Limb (tissue), 2 donors: ENCODE measurements around the gene FASN.
A peak's percentile ranks its signal among the peaks of the same experiment; 100 is the strongest.
"Not testable (repeated sequence)": the region's sequence is repeated elsewhere in the genome, so short reads cannot be mapped to it uniquely, and the experiment has no call there.

Experiments used
- DNase-seq, 2 donors: peaks; one replicate each; pipeline ENCODE4 v3.0.0-alpha.2; 2016; ENCODE audit errors: extremely low spot score in 2 of 2

The FASN gene

DNA sequence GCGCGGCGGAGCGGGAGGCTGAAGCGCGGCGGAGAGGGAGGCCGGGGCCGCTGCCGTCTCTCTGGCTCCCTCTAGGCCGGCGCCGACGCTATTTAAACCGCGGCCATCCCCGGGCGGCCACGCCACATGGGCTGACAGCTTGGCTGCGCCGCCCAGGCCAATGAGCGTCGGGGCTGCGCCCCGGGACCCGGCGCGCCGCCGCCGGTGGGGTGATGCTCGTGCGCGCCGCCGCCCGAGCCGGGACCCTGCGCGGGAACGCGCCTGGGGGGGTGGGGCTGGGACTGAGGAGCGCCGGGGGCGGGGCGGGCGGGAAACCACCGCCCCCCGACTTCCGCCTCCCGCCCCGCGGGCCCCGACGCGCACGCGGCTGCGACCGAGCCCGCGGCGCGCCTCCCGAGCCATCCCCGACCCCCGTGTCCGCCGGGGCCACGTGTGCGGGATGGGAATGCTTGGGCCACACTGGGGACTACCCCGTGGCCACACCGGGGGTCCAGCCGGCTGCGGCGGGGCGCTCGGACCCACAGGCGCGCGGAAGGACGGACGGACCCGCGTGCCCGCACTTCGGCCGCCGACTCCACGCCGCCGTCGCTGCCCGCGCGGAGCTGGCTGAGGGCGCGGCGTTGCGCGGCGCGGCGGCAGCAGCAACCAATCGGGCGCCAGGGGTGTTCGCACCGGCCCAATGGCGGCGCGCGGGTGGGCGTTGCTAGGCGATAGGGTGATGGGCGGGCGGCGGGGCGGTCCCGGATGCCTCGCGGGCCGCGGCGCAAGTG, at the start of gene FASN:
FASN (minus strand) TSS at position 68 of the 770 bp plus-strand sequence. CDS start 1,791 bp downstream, outside the sequence.
- DNase-seq, result peak; percentile 94 to 97

DNA sequence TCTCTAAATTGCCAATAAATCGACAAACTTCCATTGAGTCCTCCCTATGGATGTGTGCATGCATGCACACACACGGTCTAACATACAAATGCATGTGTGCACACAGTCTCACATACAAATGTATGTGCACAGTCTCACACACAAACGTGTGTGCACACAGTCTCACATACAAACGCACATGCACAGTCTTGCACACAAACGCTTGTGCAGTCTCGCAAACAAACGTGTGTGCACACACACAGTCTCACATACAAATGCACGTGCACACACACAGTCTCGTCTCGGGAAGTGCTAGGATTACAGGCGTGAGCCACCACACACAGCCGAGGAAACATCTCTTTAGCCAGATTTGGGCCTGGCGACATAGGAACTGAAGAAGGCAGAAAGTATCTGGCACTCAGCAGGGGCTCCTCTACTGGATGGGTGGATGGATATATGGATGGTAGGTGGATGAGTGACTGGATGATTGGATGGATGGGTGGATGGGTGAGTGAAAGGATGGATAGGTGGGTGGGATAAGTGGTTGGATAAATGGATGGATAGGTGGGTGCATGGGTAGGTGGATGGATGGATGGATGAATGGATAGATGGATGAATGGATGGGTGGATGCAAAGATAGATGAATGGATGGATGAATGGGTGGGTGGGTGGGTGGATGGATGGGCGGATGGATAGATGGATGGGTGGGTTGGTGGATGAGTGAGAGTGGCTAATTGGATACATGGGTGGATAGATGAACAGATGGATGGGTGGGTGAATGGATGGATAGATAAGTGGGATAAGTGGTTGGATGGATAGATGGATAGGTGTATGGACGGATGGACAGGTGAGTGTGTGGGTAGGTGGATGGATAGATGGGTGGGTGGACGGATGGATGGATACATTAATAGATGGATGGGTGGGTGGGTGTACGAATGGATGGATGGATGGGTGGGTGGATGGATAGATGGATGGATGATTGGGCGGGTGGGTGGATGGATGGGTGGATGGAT, 48.9 kb upstream of the FASN start:
- no peak for DNase-seq

DNA sequence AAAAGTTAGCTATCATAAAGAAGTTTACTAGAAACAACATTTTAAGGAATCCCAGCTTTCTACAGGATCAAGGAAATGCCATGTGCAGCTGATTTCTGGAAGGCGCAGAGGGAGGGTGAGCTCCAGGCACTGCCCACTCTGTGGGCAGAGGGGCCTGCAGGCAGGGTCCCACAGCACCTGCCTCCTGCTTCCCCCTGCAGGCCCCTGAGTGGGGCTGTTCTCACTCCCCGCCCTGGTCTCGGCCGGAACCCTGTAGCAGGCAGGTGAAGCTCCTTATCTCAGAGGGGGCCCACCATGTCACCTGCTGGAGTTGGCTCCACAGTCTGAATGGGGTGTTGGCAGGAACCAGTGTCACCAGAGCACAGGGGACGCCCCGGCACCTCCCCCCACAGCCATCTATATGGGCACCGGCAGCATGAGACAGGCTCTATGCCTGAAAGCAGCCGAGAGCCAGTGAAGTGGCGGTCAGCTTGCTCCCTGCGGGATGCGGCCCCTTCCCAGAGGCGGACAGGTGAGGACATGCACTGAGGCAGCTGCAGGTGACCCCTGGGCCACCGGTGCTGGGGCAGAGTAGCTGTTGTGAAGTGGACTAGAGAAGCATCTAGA, 47.6 kb upstream of the FASN start:
- DNase-seq, result no peak

DNA sequence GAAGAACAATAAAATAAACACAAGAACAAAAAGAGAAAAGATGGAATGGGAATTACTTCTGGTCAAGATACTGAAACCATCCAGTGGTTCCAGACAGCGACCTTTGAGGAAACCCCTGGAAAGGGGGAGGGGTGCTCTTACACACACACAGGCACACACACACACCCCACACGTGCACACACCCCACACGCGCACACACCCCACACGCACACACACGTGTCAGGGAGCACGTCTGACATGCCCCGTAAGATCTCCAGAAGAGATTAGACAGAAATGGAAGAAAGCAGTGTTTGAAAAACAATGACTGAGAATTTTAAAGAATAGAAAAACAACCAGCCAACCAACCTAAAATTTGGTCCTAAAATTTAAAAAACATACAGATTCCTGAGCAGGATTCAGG, 45.3 kb upstream of the FASN start:
- no peak for DNase-seq

DNA sequence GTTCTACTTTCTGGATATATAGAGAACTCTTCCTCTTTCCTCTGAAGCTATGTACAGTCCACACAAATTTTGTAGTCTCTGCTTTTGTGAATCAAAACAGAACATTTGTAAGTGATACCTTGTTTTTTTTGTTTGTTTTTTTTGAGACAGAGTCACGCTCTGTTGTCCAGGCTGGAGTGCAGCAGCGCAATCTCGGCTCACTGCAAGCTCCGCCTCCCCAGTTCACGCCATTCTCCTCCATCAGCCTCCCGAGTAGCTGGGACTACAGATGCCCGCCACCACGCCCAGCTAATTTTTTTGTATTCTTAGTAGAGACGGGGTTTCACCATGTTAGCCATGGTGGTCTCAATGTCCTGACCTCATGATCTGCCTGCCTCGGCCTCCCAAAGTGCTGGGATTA, 41.9 kb upstream of the FASN start:
- DNase-seq, result not testable (repeated sequence)

DNA sequence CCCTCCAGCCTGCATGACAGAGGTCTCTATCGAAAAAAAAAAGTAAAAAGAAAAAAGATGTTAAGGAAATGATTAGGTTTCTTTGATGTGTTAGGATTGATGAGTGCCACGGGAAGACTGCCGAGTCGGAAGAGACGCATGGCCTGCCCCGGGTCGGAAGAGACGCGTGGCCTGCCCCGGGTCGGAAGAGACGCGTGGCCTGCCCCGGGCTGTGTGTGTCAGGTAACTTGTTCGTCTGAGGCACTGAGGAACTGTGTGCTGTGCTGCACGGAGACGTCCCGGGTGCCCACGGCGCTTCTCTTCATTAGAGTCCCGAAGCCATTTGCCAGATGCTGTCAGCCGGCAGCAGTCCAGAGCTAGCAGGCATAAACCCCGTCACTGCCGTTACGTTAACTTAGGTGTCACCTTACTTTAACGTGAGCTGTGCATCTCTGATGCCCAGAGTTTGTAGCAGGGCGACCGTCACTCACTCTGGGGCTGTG, 40.5 kb upstream of the FASN start:
- DNase-seq, result no peak

DNA sequence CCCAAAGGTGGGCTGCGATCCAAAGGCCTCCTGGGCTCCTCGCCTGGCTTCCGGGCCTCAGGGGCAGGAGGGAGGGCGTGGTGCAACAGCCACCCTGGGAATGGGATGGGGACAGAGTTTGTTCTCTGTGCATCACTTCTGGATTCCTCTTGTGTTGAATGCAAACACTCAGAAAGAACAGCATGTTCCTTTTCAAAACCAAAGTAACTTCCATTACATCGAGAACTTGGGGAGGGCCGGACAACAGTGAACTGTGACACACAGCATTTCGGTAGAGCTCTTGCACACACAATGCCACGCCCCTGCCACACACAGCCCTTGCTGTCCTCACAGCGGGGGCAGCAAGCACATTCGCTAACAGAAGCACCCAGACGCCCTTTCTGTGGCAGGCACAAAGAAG, 36.1 kb upstream of the FASN start:
- no peak for DNase-seq

DNA sequence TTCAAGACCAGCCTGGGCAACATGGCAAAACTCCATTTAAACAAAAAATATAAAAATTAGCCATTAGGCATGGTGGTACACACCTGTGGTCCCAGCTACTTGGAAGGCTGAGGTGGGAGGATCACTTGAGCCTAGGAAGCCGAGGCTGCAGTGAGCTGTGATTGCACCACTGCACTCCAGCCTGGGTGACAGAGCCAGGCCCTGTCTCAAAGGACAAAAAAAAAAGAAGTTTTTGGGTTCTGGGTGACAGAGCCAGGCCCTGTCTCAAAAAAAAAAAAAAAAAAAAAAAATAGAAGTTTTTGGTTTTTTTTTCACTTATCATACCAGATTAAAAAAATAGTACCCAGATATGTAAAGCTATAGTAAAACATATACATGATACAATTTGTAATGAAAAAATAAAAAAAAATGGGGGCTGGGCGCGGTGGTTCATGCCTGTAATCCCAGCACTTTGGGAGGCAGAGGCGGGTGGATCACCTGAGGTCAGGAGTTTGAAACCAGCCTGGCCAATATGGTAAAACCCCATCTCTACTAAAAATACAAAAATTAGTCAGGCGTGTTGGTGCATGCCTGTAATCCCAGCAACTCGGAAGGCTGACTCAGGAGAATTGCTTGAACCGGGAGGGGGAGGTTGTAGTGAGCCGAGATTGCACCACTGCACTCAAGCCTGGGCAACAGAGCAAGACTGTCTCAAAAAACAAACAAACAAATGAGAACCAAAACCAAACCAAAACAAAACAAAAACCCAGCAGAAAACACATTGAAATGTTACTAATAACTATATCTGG, 35.3 kb upstream of the FASN start:
- DNase-seq, result not testable (repeated sequence)

DNA sequence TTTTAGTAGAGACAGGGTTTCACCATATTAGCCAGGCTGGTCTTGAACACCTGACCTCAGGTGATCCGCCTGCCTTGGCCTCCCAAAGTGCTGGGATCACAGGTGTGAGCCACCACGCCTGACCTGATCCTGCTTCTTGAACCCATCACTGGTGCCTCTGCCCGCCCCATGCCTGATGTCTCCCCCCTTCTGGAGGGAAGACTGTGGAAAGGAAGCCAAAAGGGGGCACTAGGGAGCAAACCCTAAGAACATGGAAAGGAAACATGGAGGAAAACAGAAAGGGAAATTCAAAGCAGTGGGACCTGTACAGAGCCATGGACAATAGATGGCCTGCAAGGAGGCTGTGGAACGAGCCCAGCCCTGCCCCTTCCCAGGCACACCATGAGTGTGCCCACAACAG, 31.1 kb upstream of the FASN start:
- no peak for DNase-seq

DNA sequence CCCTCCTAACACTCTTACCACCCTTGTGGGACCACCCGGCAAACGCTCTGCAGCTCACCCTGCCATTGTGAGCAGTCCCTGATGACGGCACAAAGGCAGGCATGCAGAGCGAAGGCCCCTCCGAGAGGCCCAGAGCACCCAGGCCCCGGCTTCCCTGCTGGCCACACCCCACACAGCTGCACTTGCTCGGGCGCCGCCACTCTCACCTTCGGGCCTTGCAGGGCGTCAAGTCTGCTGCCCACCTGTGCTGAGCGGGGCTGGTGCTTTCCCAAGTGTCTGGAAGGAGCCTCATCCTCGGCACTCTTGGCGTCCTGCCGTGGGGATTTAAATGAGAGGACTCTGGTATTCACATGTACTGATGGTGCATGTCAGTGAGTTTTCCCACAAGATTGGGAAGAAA, 30.3 kb upstream of the FASN start:
- DNase-seq, result no peak

DNA sequence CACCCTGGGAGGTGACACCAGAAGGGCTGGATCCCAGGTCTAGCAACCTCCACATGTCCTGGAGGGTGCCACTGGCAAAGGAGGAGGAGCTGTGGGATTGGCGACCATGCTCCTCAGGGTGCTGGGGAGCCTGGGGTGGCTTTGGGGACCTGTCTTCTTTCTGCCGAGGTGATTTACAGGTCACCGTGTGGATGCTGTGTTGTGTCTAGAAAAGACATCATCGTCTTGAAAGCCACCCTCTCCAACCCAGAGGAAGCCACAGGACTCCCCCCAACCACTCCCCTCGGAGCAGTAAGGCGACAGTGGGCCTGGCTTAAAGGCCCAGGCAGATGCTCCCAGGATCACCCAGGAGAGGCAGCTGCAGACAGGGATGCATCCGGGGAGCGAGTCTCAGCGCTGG, 29.7 kb upstream of the FASN start:
- no peak for DNase-seq

DNA sequence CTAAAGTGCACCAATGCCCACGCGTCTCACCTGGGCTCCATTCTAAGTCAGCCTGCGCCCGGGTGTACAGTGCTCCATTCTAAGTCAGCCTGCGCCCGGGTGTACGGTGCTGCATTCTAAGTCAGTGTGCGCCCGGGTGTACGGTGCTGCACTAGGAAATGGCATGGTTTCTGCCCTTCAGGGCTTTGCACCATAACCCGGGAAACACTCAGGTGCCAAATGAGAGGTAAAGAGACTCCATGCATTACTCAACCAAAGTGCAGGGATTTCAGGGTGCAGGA, 29.2 kb upstream of the FASN start:
- DNase-seq, result no peak

DNA sequence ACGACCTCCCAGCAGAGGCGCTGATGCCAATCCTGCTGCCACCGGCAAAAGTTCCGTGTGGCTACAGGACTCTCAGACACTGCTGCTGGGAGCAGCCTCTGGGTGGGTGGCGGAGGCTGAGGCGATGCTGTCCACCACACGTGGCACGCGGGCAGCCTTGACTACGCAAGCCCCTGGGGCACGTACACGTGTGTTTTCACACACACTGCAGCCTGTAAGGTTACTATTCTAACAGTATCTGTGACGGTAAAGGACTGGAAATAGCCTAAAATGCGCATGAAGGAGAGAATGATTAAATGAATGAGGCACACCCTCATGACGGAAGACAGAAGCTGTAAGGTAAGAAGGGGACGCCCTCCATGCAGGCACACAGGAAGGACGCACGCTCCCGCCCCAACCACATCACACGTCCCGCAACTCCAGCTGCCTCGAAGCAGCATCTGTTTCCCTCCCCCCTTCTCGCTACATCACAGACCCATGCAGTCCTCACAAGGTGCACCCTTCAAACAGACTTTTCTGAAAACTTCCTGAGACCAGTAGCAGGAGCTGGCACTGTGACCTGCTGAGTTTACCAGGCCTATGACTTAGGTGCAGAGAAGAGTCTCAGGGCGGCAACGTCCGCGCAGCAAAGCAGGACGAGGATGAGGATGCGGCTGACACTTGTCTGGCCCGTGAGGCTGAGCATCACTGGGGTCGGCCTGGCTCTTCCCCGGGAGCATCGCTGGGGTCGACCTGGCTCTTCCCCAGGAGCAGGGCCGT, 28.7 kb upstream of the FASN start:
- no peak for DNase-seq

DNA sequence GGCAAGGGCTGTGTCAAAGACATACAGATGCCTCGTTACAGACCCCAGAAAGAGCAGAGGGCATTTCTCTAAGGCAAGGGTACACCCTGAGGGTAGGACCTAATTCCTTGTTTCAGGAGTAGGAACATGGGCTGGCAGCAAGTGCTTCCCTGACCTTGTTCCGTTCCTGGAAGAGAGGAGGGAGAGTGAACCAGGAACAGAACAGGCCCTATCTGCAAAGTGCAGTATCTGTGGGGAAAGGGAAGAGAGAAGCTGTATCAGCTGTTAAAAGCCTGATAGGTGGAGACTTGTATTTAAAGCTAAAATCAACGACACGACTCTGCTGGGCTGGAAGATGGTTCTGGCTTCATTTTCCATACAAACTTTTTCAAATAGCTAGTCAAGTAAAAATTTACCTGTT, 26.1 kb upstream of the FASN start:
- no peak for DNase-seq

DNA sequence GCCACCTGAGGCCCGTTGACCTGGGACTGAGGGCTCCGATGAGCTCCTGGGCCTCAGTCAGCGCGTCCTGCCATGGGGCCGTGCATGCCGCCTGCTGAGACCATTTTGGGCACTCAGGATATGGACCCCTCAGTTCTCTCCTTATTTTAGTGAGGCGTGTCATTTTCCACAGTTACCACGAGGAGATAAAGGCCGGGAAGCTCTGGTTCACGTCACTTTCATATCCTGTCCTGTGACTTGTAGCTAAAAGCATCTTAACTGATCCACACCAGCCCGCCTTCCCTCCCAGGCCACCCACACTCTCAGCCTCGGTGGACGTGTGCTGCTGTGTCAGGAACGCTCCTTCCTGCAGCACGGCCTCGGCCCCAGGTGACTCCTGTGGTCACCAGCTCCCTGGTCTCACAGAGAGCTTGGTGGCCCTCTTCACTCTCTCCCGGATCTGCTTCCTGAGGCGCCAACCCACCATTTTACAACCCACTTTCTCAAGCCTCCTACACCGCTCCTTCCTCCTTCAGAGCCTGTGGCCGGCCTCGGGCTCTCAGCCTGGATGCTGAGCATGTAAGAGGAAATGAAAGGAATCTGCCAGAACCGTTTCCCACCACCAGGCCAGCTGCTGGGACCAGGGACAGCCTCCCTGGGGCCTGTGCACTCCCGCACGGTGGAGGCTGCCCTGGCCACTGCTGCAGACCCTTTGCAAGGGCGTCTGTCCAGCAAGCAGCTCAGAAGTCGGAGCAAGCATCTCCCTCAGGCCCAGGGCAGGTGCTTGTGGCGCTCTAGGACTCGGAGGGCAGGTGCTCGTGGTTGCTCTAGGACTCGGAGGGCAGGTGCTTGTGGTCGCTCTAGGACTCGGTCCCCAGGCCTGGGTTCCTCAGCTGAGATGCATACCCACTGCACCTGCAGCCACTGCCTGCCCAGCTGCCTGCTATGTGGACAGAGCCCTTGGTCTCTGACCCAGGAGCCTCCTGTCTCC, 23.9 kb upstream of the FASN start:
- no peak for DNase-seq

DNA sequence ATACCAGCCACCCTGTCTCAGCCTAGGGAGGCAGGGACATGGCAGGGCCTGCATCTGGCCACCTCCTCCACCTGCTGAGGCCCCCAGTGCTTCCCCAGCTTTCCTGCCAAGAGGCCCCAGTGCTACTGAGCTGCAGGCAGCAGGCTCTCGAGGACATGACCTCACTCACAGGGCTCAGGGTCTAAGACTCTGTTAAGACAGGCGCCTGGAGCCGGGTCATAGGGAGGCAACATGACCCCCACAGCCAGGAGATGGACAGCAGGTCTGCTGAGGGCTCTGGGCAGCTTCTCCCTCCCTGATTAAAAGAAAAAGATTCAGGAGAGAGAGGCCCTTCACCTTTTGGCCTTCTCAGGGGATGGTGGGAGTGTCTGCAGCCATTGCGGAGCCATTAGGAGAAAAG, 23.2 kb upstream of the FASN start:
- DNase-seq, result no peak

DNA sequence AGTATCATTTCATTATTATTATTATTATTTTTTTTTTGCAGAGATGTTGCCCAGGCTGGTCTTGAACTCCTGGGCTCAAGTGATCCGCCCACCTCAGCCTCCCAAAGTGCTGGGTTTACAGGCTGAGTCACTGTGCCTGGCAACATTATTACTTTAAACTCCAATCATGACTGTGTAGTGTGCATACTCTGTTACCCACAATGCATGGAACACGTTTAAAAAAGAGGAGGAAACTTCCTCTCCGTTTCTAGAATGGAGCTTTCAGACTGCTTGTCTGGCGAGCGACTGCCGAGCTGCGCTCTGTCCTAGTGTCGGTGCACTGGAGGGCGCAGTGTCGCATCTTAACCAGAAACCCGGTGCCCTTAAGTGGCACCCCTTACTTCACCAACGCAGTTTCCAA, 22.1 kb upstream of the FASN start:
- no peak for DNase-seq

DNA sequence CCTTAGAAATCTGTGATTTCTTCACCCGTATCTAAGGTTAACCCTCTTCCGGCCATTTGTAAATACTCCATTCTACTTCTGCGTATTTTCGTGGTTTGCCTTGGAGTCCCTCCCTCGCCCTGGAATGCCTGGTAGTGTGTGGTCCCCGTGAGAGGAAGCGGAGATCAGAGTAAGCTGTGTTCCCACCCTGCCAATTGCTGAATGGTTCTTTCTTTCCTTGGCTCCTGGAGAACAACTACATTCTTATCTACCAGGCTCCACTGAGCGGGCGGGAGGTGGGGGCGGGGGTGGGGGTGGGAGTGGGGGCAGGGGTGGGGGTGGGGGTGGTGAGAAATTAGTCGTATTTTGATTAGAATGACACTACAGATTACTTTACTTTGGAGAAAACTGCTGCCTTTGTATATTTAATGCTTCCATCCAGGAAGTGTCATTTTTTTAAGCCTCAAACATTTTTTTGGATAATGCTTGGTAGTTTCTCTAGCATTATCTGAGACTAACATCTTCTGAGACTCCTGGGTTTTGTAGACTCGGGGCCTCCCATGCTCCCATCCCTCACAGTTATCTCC, 20.9 kb upstream of the FASN start:
- no peak for DNase-seq

DNA sequence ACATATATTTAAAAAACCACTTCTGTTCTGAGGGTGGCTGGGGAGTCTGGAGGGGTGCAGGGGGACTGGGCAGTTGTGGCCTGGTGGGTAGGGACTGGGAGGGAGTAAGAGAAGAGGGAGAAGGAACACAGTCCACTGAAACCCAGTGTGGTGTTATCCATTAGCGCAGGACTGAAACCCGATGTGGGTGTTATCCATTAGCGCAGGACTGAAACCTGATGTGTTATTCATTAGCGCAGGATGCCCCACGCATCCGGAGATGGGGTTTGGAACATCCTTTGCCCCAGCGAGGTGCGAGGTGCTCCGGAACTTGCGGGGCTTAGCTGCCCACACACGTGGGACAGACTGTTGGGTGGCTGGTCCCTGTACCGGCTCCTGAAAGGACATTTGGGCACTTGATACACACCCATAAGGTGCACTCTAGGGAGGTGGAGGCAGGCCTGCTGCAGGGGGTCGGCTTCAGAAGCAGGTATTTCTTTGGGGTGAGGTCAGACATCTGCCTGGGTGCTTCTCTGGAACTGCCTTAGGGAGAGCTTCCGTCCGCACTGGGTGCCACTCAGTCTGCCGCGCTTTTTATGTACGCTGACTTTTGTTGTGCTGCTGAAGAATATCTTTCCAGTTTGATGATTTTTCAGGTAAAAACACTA, 20.3 kb upstream of the FASN start:
- no peak for DNase-seq
